GM15510 (cell line): ENCODE data around the gene RASSF9.

Experiments used
- POLR2A ChIP-seq: IDR thresholded peaks from 3 replicates; pipeline ENCODE4 v1.6.1; 2011; ENCODE audit warnings: borderline replicate concordance; ENCODE audit not compliant: insufficient read length; ENCODE audit errors: extremely low read depth

The RASSF9 gene

DNA sequence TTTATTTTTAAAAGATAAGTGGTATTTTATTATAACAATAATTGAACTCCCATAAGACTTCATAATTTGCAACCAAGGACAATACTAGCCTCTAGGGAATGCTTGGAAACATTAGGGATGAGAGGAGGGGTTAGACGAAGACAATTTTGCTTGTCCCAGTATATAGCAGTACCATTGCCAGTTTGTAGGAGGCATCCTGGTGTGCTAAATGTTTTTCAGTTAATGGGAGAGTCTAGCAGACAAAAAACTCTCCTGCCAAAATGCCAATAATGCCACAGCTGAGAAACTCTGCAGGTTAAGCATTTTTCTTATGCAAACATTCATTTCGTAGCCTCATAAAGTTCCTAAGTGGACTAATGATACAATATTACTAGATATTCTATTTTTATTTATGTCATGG, 38.1 kb downstream of the RASSF9 start:
- no peak for TF ChIP-seq POLR2A

DNA sequence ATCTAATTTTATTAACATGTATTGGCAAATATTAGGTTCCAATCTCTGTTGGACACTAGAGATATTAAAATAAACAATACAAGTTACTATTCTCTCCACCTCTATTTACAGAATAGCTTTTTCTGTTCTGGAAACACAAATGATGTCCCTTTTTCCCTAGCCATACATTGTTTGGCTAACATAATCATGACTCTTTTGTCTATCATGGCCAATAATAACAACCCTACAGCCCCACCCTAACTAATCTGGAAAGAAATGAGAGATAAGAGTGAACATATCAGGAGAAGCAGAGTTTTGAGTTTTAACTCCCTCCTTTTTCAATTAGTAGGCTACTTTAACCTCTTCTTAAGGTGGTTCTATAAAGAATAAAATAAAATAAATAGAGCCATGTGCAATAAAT, 40.2 kb downstream of the RASSF9 start:
- no peak for TF ChIP-seq POLR2A

DNA sequence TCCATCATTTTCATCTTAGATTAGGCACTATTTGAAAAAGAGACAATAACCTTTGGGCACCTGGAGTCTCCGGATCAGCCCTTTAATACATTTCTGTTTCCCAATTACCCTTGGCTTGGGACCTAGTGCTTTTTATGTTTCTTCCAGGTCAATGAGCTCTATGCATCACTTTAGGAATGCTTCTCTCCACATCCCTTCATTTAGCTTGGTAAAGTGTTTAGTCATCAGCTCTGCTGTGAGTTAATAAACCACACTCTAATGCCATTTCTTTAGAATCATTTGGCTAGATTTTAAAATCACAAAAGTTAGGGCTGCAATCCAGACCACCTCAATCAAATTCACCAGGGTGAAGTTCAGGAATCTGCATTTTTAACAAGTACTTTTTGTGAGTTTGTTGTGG, 41.7 kb downstream of the RASSF9 start:
- TF ChIP-seq POLR2A = no peak

DNA sequence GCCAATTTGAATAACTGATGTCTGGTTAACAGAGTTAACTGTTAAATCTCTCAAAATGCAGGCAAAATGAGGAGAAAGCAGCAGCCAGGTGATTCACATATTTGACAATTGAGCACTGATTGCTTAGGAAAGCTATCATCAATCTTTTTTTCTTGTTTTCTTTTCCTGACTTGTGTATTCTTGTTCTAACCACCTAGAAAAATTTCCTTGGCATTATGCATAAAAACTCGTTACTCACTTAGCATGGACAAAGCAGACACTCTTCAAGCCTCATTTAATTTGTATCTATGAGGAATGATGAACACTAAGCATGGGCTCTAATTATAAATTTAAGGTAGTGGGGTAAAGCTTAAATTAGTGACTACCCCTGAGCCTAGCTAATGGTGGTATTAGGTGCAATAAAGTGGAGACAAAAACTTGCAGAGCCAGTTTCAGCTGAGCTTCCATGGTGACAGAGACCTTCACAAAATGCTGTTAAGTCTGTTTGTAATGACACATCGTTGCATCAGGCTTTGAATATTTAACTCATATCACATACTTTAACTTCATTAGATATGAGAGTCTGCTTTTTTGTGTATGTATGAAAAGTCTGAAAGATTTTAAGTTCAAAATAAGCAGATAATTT, 52.0 kb downstream of the RASSF9 start:
- TF ChIP-seq POLR2A = no peak

DNA sequence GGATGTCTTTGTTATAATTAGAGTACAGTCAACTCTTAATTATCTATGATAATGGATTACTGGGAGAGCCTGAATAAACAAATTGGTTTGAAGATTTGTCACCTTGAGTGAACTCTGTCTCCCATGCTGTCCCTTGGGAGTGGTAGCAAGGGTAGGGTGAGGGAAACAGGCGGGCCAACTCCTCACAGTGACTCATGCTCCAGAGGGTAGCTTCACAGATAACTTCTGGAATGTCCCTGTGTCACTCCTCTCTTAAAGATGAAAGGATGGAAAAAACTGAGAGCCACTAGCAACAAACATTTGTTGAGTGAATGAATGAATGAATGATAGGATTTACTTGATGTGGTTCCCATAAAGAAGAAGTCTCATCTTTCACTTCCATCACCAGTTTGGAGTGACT, 53.5 kb downstream of the RASSF9 start:
- no peak for TF ChIP-seq POLR2A

DNA sequence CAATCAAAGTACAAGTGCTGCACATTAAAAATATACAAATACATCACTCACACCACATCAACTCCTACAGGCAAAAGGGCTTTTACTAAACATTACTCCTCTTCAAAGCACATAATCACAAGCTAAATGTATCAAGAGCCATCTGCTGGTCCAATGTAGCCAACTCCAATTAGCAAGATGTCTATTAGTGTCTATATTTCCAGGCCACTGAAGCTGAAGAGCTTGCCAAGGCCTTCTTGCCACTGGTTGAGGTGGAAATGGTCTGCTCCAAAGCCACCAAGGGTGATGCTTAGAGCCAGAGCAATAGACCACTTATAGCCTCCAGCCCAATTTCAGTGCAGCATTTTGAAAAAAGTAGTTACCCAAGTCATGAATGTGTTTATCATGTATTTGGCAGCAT, 54.4 kb downstream of the RASSF9 start:
- TF ChIP-seq POLR2A = no peak

DNA sequence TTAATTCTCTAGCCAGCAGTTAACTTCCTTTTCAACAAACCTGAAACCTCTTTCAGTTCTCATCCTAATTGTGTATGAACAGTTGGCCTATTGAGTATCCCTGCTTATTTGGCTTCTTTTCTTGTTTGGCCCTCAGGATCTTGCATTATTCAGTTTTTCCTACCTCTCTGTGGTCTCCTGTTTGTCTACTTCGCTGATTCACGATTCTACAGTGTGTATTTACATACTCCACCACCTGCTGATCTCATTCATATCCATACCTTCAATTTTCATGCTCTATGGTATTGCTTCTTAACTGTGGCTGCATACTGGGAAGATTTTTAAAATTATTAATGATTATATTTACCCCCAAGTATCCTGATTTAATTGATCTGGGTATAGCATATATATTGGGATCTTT, 56.4 kb downstream of the RASSF9 start:
- no peak for TF ChIP-seq POLR2A

DNA sequence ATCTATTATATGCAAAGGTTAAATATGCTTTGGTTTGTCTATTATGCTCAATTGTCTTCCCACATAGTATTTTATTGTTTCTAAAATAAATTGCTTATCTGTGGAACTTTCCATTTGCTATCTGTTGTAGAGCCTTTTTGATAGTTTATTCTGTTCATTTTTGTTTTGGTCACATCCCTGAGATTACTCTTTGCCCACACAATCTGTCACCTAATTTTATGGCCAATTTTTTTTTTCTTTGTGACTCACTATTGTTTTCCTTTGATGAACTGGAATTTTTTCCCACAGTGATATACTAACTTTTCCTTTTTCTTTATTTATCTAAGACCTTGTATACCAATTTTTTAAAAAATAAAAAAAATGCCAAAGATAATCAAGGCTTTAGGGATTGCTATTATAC, 61.1 kb downstream of the RASSF9 start:
- TF ChIP-seq POLR2A = no peak

DNA sequence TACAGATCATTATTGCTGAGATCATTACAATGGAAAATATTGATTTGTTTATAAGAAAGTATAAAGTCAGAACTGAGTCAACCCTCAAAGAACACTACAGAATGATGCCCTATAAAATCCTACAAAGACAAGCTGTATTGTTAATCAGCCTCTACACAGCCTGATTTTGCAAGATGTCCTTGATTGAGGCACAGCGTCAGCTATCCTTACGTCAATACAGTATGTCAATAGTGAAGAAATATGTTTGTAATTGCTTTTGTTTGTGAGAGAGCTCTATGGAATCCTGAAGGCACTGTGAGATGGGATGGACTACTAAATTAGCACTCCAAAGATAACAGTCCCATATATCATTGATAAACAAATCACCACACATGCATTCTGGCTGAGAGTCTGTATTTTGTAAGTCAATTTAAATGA, 70.7 kb downstream of the RASSF9 start:
- no peak for TF ChIP-seq POLR2A

DNA sequence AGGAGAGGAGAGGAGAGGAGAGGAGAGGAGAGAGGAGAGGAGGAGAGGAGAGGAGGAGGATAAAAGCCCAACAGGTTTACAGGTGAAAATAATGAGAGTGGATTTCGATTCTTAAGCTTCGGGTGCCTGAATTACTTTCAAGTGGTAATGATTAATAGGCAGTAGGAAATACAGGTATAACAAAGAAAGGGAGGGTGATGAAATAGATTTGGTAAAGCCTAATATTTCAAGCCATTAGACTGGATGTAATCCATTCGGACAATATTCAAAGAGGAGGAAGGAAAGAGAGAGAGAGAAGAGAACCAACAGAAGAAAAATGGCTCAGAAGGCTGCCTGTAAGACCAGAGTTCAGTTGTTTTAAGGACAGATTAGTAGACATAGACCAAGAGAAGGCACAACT, 76.6 kb downstream of the RASSF9 start:
- TF ChIP-seq POLR2A = no peak

DNA sequence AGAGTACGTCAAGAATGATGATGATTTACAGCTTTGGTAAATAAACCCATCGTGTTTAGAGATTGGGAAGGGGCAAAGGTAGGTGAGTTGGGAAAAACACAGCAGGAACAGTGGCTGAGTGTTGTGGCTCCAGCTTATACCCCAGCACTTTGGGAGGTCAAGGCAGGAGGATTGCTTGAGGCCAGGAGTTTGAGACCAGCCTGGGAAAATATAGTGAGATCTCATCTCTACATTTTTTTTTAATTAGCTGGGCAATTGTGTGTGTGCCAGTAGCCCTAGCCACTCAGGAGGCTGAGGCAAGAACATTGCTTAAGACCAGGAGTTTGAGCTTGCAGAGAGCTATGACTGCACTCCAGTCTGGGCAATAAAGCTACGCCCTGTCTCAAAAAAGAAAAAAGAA, 77.1 kb downstream of the RASSF9 start:
- no peak for TF ChIP-seq POLR2A

DNA sequence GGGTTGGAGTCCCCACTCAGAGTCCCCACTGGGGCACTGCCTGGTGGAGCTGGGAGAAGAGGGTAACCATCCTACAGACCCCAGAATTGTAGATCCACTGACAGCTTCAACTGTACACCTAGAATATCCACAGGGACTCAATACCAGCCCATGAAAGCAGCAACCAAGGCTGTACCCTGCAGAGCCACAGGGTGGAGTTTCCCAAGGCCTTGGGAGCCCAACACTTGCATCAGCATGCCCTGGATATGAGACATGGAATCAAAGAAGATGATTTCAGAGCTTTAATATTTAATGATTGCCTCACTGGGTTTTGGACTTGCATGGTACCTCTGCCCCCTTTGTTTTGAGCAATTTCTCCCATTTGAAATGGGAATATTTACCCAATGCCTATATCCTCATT, 80.4 kb downstream of the RASSF9 start:
- TF ChIP-seq POLR2A = no peak
